ENCODE measurements around the gene MYOCD. TPM values are rescaled to one million over a fixed set of nuclear protein-coding genes. Genes with fewer than 3 reads are reported as not detected.

The MYOCD gene
- total RNA-seq, 1 donor from 2014 or later = not detected

DNA sequence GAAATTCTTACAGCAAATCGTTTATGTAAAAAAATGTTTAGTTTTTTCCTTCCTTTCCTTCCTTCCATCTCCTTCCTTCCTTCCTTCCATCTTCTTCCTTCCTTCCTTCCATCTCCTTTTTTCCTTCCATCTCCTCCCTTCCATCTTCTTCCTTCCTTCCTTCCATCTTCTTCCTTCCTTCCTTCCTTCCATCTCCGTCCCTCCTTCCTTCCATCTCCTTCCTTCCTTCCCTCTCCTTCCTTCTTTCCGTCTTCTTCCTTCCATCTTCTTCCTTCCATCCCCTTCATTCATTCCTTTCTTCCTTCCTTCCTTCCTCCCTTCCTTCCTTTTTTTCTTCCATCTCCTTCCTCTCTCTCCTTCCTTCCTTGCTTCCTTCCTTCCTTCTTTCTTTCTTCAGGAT lies 22.7 kb downstream of the MYOCD start:
- Mint-ChIP-seq H3K27me3 (ENCODE audit: insufficient read depth) (no peaks in the 10 kb centered on the region), H3K4me3 (no peak overlapping the region), H3K4me1 (ENCODE audit: low read depth) (no peaks in the 10 kb centered on the region), H3K27ac (no peak overlapping the region), H3K36me3 (ENCODE audit: low read depth) (no peaks in the 10 kb centered on the region), H3K9me3 (peaks cover 19% of the 10 kb centered on the region)
- DNase-seq (ENCODE audit: low spot score) = no peak
- intact Hi-C loops (cut with micrococcal nuclease) = no loop called here

DNA sequence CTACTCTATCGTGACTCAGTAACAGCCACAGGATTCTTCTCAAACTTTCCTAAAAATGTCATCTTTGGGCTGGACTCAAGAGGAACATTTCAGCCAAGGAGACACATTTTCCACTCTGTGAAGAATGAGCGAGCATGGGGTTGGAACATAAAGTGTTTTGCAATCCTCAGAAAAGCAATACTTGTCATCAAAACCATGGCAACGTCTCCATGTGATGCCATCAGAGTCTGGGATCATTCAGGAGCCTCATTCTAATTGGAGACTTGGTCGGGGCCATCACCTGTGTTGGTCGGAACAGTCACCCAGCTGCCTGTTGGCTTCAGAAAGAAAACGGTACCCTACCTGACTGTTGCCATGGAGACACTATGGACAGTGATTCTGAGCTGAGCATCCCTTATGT lies 25.5 kb downstream of the MYOCD start:
- DNase-seq (ENCODE audit: low spot score) = no peak
- no peak overlapping the region for H3K27ac Mint-ChIP-seq
- intact Hi-C loops (cut with micrococcal nuclease) = no loop called here
- no peak overlapping the region for H3K4me3 Mint-ChIP-seq
- no peaks in the 10 kb centered on the region for H3K36me3 Mint-ChIP-seq (ENCODE audit: low read depth)
- H3K27me3 Mint-ChIP-seq (ENCODE audit: insufficient read depth) = no peaks in the 10 kb centered on the region
- H3K4me1 Mint-ChIP-seq (ENCODE audit: low read depth) = no peaks in the 10 kb centered on the region
- peaks cover 13% of the 10 kb centered on the region for H3K9me3 Mint-ChIP-seq

DNA sequence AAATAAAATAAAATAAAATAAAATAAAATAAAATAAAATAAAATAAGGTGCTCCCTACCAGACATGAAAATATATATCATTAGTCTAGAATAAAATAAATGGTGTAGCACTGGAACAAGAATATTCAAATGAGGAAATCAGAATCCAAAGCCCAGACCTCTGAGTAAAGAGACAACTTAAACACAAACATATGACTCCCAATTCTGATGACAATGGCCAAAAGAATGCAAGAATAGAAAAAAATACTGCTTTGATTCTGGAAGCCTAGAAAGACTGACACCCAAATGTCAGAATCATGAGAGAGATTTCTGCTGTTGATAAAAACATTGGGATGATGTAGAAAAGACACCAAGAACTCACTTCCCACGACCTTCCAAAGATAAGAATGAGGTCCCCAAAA lies 27.9 kb downstream of the MYOCD start:
- intact Hi-C loops (cut with micrococcal nuclease) = no loop called here

GRCh38 chr17:12706070-12706469 lies 40.4 kb downstream of the MYOCD start:
- H3K27me3 Mint-ChIP-seq (ENCODE audit: insufficient read depth) = no peaks in the 10 kb centered on the region
- H3K4me3 Mint-ChIP-seq = no peak overlapping the region
- H3K4me1 Mint-ChIP-seq (ENCODE audit: low read depth) = no peaks in the 10 kb centered on the region
- H3K9me3 Mint-ChIP-seq = peaks cover 21% of the 10 kb centered on the region
- H3K36me3 Mint-ChIP-seq (ENCODE audit: low read depth) = no peaks in the 10 kb centered on the region
- H3K27ac Mint-ChIP-seq = no peak overlapping the region
- no peak for DNase-seq (ENCODE audit: low spot score)
- intact Hi-C loops (cut with micrococcal nuclease) = no loop called here

More for the DNA sequence above, 27.9 kb downstream of the MYOCD start:
- DNase-seq (ENCODE audit: low spot score) = no peak
- Mint-ChIP-seq H3K27ac (no peak overlapping the region), H3K4me3 (no peak overlapping the region), H3K27me3 (ENCODE audit: insufficient read depth) (peaks cover 2% of the 10 kb centered on the region), H3K4me1 (ENCODE audit: low read depth) (no peaks in the 10 kb centered on the region), H3K9me3 (peaks cover 17% of the 10 kb centered on the region), H3K36me3 (ENCODE audit: low read depth) (no peaks in the 10 kb centered on the region)

GRCh38 chr17:12709063-12709462 lies 43.4 kb downstream of the MYOCD start:
- Mint-ChIP-seq H3K27ac (no peak overlapping the region), H3K36me3 (ENCODE audit: low read depth) (no peaks in the 10 kb centered on the region), H3K4me1 (ENCODE audit: low read depth) (no peaks in the 10 kb centered on the region), H3K9me3 (peaks cover 14% of the 10 kb centered on the region), H3K27me3 (ENCODE audit: insufficient read depth) (no peaks in the 10 kb centered on the region), H3K4me3 (no peak overlapping the region)
- DNase-seq (ENCODE audit: low spot score) = no peak
- intact Hi-C loops (cut with micrococcal nuclease) = no loop called here

GRCh38 chr17:12712415-12712814 lies 46.7 kb downstream of the MYOCD start:
- H3K27ac Mint-ChIP-seq = no peak overlapping the region
- H3K36me3 Mint-ChIP-seq (ENCODE audit: low read depth) = no peaks in the 10 kb centered on the region
- DNase-seq (ENCODE audit: low spot score) = no peak

GRCh38 chr17:12712941-12713340 lies 47.3 kb downstream of the MYOCD start:
- no peak overlapping the region for H3K4me3 Mint-ChIP-seq
- intact Hi-C loops (cut with micrococcal nuclease) = no loop called here
- H3K36me3 Mint-ChIP-seq (ENCODE audit: low read depth) = no peaks in the 10 kb centered on the region
- no peak for DNase-seq (ENCODE audit: low spot score)
- no peaks in the 10 kb centered on the region for H3K27me3 Mint-ChIP-seq (ENCODE audit: insufficient read depth)
- H3K27ac Mint-ChIP-seq = no peak overlapping the region
- peaks cover 21% of the 10 kb centered on the region for H3K9me3 Mint-ChIP-seq
- no peaks in the 10 kb centered on the region for H3K4me1 Mint-ChIP-seq (ENCODE audit: low read depth)

More at GRCh38 chr17:12712415-12712814, 46.7 kb downstream of the MYOCD start:
- Mint-ChIP-seq H3K27me3 (ENCODE audit: insufficient read depth) (no peaks in the 10 kb centered on the region), H3K4me1 (ENCODE audit: low read depth) (no peaks in the 10 kb centered on the region), H3K9me3 (peaks cover 19% of the 10 kb centered on the region), H3K4me3 (no peak overlapping the region)
- intact Hi-C loops (cut with micrococcal nuclease) = no loop called here

DNA sequence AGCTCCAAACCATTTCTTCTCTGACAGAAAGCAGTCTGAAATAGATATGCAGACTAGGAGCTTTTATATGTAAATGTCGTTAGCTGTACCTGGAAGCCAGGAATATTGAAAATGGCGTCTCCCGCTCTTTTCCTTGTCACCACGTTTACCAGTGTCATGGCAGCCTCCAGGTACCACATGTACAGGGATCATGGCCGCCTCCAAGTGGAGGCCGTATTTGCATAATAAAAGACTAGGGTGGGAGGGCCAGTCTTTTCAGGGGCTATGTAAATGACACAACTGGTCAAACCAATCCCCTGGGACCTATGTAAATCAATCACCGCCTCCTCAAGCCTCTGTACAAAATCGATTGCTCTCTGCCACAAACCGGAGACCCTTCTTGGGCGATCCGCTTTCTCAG lies 54.3 kb downstream of the MYOCD start:
- H3K36me3 Mint-ChIP-seq (ENCODE audit: low read depth) = no peaks in the 10 kb centered on the region
- H3K9me3 Mint-ChIP-seq = peaks cover 25% of the 10 kb centered on the region
- H3K4me1 Mint-ChIP-seq (ENCODE audit: low read depth) = no peaks in the 10 kb centered on the region
- H3K27ac Mint-ChIP-seq = no peak overlapping the region
- H3K4me3 Mint-ChIP-seq = no peak overlapping the region
- H3K27me3 Mint-ChIP-seq (ENCODE audit: insufficient read depth) = no peaks in the 10 kb centered on the region
- intact Hi-C loops (cut with micrococcal nuclease) = no loop called here
- DNase-seq (ENCODE audit: low spot score) = no peak

- Mint-ChIP-seq H3K27ac (no peak overlapping the region), H3K27me3 (ENCODE audit: insufficient read depth) (no peaks in the 10 kb centered on the region), H3K4me3 (no peak overlapping the region), H3K4me1 (ENCODE audit: low read depth) (no peaks in the 10 kb centered on the region), H3K9me3 (peaks cover 15% of the 10 kb centered on the region), H3K36me3 (ENCODE audit: low read depth) (no peaks in the 10 kb centered on the region)
- intact Hi-C loops (cut with micrococcal nuclease) = no loop called here
- no peak for DNase-seq (ENCODE audit: low spot score)
Observed at GRCh38 chr17:12721581-12721980, 55.9 kb downstream of the MYOCD start.

DNA sequence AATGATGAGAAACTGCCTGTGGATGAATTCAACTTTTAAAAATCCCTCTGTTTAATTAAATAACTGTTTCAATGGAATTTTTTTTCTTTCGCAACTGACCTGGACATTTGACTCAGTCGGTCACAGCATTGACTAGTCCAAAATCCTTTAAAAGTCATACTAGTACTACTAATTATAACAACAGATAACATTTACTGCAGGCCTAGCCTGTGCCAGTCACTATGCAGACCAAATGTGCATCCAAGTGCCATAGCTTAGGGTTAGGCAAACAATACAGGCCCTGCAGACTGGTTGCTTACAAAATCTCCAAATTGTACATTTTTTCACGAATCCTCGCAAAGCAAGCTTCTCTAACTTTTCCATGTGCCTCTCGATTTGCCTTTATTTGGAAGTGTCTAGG lies 56.6 kb downstream of the MYOCD start:
- Mint-ChIP-seq H3K4me1 (ENCODE audit: low read depth) (no peaks in the 10 kb centered on the region), H3K9me3 (peaks cover 15% of the 10 kb centered on the region), H3K4me3 (no peak overlapping the region), H3K27me3 (ENCODE audit: insufficient read depth) (no peaks in the 10 kb centered on the region), H3K36me3 (ENCODE audit: low read depth) (no peaks in the 10 kb centered on the region), H3K27ac (no peak overlapping the region)
- DNase-seq (ENCODE audit: low spot score) = no peak
- intact Hi-C loops (cut with micrococcal nuclease) = no loop called here

DNA sequence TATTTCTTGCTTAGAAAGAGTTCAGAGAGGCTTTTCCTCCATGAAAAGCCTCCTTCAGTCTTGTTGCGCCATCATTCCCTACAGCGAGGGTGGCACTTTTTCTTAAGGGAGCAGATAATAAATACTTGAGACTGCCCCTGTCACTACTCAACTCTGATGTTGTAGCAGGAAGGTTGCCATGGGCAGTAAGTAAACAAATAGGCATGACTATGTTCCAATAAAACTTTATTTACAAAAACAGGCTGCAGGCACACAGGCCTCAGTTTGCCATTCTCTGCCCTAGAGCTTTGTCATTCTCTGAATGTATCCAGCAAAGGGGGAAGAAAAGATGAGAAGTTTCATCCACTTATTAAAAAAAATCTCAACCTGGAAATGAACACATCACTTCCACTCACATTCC lies 60.4 kb downstream of the MYOCD start:
- Mint-ChIP-seq H3K27ac (no peak overlapping the region), H3K4me3 (no peak overlapping the region), H3K9me3 (peaks cover 7% of the 10 kb centered on the region), H3K27me3 (ENCODE audit: insufficient read depth) (no peaks in the 10 kb centered on the region), H3K36me3 (ENCODE audit: low read depth) (no peaks in the 10 kb centered on the region), H3K4me1 (ENCODE audit: low read depth) (no peaks in the 10 kb centered on the region)
- DNase-seq (ENCODE audit: low spot score) = no peak
- intact Hi-C loops (cut with micrococcal nuclease) = no loop called here

- no peak overlapping the region for H3K4me3 Mint-ChIP-seq
- intact Hi-C loops (cut with micrococcal nuclease) = no loop called here
- no peaks in the 10 kb centered on the region for H3K27me3 Mint-ChIP-seq (ENCODE audit: insufficient read depth)
- no peak overlapping the region for H3K27ac Mint-ChIP-seq
- peaks cover 6% of the 10 kb centered on the region for H3K9me3 Mint-ChIP-seq
- H3K4me1 Mint-ChIP-seq (ENCODE audit: low read depth) = no peaks in the 10 kb centered on the region
- no peaks in the 10 kb centered on the region for H3K36me3 Mint-ChIP-seq (ENCODE audit: low read depth)
- no peak for DNase-seq (ENCODE audit: low spot score)
Observed at GRCh38 chr17:12727076-12727760, 61.5 kb downstream of the MYOCD start.

DNA sequence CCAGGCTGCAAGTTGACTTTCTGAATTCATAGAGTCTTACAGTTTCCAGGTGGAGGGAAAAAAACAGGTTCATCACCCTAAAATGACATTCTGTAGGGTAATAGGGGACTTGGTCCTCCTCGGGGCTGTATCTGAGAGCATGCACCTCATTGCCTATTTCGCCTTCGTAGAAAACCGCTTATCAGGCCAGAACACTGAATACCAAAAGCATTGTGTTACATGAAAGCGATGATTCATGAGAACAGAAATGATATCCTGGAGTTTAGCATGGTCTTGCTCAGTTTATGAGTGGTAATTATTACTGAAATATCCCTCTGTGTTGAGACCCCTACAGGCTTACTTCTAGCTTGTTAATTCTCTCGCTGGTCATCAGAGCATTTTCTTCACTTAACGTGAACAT lies 62.2 kb downstream of the MYOCD start:
- intact Hi-C loops (cut with micrococcal nuclease) = no loop called here
- Mint-ChIP-seq H3K27ac (no peak overlapping the region), H3K4me3 (no peak overlapping the region), H3K9me3 (peaks cover 10% of the 10 kb centered on the region), H3K27me3 (ENCODE audit: insufficient read depth) (no peaks in the 10 kb centered on the region), H3K36me3 (ENCODE audit: low read depth) (no peaks in the 10 kb centered on the region), H3K4me1 (ENCODE audit: low read depth) (no peaks in the 10 kb centered on the region)
- no peak for DNase-seq (ENCODE audit: low spot score)

DNA sequence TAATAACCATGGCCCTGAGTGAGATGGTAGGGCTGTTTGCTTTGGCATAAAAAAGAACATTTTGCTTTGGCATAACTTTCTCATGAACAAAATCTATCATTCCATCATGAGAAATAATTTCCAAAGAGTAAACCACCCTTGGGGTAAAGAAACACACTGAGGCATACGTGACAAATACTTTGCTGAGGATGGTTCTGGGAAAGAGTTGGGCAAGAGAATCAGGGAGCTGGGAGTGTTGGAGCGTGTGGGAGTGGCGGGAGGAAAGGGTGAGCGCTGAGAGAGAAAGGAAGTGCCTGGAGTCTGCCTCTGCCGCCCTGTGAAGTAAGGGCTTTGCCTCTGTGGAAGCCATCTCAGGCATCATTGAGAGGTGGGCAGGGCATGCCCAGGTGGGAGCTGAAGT lies 63.4 kb downstream of the MYOCD start:
- no peaks in the 10 kb centered on the region for H3K4me1 Mint-ChIP-seq (ENCODE audit: low read depth)
- H3K27ac Mint-ChIP-seq = no peak overlapping the region
- H3K9me3 Mint-ChIP-seq = peaks cover 10% of the 10 kb centered on the region
- H3K36me3 Mint-ChIP-seq (ENCODE audit: low read depth) = no peaks in the 10 kb centered on the region
- H3K4me3 Mint-ChIP-seq = no peak overlapping the region
- intact Hi-C loops (cut with micrococcal nuclease) = no loop called here
- no peak for DNase-seq (ENCODE audit: low spot score)
- no peaks in the 10 kb centered on the region for H3K27me3 Mint-ChIP-seq (ENCODE audit: insufficient read depth)
